Measurements from ENCODE around the gene ZNF888. TPM values are rescaled to one million over a fixed set of nuclear protein-coding genes. Genes with fewer than 3 reads are reported as not detected.

Gene ZNF888
- not detected in 5 replicates for total RNA-seq (2022; extraction: Qiagen RNA extraction)

GRCh38 chr19:52922841-52923777, at the start of gene ZNF888:
ZNF888 (minus strand) TSS chr19:52923428; CDS start chr19:52917873, 5,555 bp downstream.

GRCh38 chr19:52962394-52963246, 39.4 kb upstream of the ZNF888 start, which contains the start of gene ZNF816:
ZNF816 (minus strand) TSS chr19:52962881; CDS start chr19:52956089, 6,792 bp downstream.

GRCh38 chr19:52897138-52897935, 25.9 kb downstream of the ZNF888 start, which contains the start of gene ZNF320:
ZNF320 (minus strand) TSS chr19:52897635; CDS start chr19:52890255, 7,380 bp downstream.

GRCh38 chr19:52857378-52858191, 65.6 kb downstream of the ZNF888 start, which contains the start of gene ZNF468:
ZNF468 (minus strand) TSS chr19:52857619; CDS start chr19:52854272, 3,347 bp downstream.

Other genes with a start within 250 kb of the ZNF888 start
- 2.2 to 3.2 TPM (median 2.3 TPM) in 5 replicates for gene ZNF611, start 188.4 kb downstream of the ZNF888 start, total RNA-seq (2022; extraction: Qiagen RNA extraction)
- gene ZNF600, start 136.6 kb downstream of the ZNF888 start, total RNA-seq (2022; extraction: Qiagen RNA extraction), result 0.09 to 0.59 TPM (median 0.18 TPM) in 5 replicates
- 0.53 to 1.5 TPM (median 0.70 TPM) in 5 replicates for gene ZNF28, start 101.8 kb downstream of the ZNF888 start, total RNA-seq (2022; extraction: Qiagen RNA extraction)
- 0.35 to 0.60 TPM (median 0.53 TPM) in 5 replicates for gene ZNF468, start 65.8 kb downstream of the ZNF888 start, total RNA-seq (2022; extraction: Qiagen RNA extraction)
- 0.17 TPM in 1 of 5 replicates, not detected in the others for gene ZNF320, start 25.8 kb downstream of the ZNF888 start, total RNA-seq (2022; extraction: Qiagen RNA extraction)
- 0.05 to 0.12 TPM (median 0.05 TPM) in 4 of 5 replicates, not detected in the other for gene ZNF816, start 39.5 kb upstream of the ZNF888 start, total RNA-seq (2022; extraction: Qiagen RNA extraction)
- gene ERVV-1, start 90.5 kb upstream of the ZNF888 start, total RNA-seq (2022; extraction: Qiagen RNA extraction), result 0.04 TPM in 2 of 5 replicates, not detected in the others
- not detected in 5 replicates for gene ERVV-2, start 121.3 kb upstream of the ZNF888 start, total RNA-seq (2022; extraction: Qiagen RNA extraction)
- 7.8 to 10.7 TPM (median 8.6 TPM) in 5 replicates for gene ZNF160, start 180.0 kb upstream of the ZNF888 start, total RNA-seq (2022; extraction: Qiagen RNA extraction)
- gene ZNF415, start 209.5 kb upstream of the ZNF888 start, total RNA-seq (2022; extraction: Qiagen RNA extraction), result not detected in 5 replicates
- gene ZNF347, start 235.6 kb upstream of the ZNF888 start, total RNA-seq (2022; extraction: Qiagen RNA extraction), result not detected in 5 replicates

Measured in A549 treated with dexamethasone at 1 μM for 4 hours (cell line).